Gastrocnemius medialis (tissue), 4 donors: Measurements from ENCODE around the gene SDK2.

Experiments
- POLR2A ChIP-seq, 2 donors: fragments of 450-650 bp; IDR thresholded peaks; one replicate each; pipeline ENCODE4 v1.6.1; 2017; ENCODE audit warnings: antibody characterized with exemption in 2 of 2, mild to moderate bottlenecking in 2 of 2, moderate library complexity in 2 of 2
- TF ChIP-seq, protein P1 (sequence below), 5 experiments: fragments of 450-650 bp in 3 of 5; fragments of 200-600 bp in 2 of 5; sonication (generic) in 2 of 5; IDR thresholded peaks in 4 of 5; conservative IDR thresholded peaks in 1 of 5; 1 replicate in 4 of 5; 2 replicates in 1 of 5; pipeline ENCODE4 v1.5.1; 2016 to 2019; ENCODE audit warnings: antibody characterized with exemption in 5 of 5, mild to moderate bottlenecking in 3 of 5, moderate library complexity in 3 of 5

GRCh38 chr17:73681946-73682345, 37.7 kb upstream of the SDK2 start:
- no peak for TF ChIP-seq POLR2A (IDR thresholded peaks at IDR 0.05)
- TF ChIP-seq, protein P1, sequence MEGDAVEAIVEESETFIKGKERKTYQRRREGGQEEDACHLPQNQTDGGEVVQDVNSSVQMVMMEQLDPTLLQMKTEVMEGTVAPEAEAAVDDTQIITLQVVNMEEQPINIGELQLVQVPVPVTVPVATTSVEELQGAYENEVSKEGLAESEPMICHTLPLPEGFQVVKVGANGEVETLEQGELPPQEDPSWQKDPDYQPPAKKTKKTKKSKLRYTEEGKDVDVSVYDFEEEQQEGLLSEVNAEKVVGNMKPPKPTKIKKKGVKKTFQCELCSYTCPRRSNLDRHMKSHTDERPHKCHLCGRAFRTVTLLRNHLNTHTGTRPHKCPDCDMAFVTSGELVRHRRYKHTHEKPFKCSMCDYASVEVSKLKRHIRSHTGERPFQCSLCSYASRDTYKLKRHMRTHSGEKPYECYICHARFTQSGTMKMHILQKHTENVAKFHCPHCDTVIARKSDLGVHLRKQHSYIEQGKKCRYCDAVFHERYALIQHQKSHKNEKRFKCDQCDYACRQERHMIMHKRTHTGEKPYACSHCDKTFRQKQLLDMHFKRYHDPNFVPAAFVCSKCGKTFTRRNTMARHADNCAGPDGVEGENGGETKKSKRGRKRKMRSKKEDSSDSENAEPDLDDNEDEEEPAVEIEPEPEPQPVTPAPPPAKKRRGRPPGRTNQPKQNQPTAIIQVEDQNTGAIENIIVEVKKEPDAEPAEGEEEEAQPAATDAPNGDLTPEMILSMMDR (IDR thresholded peaks at IDR 0.05 in 4 of 5, conservative IDR thresholded peaks at IDR 0.05 in 1 of 5): no peak
